Measurements from ENCODE around the gene SNIP1. TPM values are rescaled to one million over a fixed set of nuclear protein-coding genes. Genes with fewer than 3 reads are reported as not detected.
A peak's percentile ranks its signal among the peaks of the same experiment; 100 is the strongest.

The SNIP1 gene
- total RNA-seq, 2 donors from 2014 or later: 51.1 to 58.5 TPM

DNA sequence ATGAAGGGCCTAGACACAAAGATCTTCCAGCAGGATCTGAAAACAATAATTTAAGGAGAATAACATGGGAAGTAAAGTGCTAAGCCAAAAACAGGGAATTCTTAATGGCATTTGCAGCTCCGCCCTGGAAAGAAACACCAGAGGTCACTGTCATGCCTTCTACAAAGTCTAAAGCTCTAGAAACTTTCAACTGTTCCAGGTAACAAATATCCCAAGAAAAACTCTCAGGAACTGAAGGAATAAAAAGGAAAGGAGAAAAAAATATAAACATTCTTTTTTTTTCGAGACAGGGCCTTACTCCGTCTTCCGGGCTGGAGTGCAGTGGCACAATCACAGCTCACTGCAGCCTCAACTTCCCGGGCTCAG lies 66.5 kb downstream of the SNIP1 start:
- H3K27ac Mint-ChIP-seq: peak overlapping the region; percentile 73
- DNase-seq (no peak), ATAC-seq (no peak)
- no peaks in the 10 kb centered on the region for H3K9me3 ChIP-seq (ENCODE audit: control insufficient read depth, low read length, poor library complexity, severe bottlenecking)
- H3K27me3 Mint-ChIP-seq: no peaks in the 10 kb centered on the region
- peaks cover 4% of the 10 kb centered on the region for H3K36me3 Mint-ChIP-seq (ENCODE audit: low read depth)
- H3K4me3 Mint-ChIP-seq: peak overlapping the region; percentile 50
- peaks cover 13% of the 10 kb centered on the region for H3K4me1 Mint-ChIP-seq

DNA sequence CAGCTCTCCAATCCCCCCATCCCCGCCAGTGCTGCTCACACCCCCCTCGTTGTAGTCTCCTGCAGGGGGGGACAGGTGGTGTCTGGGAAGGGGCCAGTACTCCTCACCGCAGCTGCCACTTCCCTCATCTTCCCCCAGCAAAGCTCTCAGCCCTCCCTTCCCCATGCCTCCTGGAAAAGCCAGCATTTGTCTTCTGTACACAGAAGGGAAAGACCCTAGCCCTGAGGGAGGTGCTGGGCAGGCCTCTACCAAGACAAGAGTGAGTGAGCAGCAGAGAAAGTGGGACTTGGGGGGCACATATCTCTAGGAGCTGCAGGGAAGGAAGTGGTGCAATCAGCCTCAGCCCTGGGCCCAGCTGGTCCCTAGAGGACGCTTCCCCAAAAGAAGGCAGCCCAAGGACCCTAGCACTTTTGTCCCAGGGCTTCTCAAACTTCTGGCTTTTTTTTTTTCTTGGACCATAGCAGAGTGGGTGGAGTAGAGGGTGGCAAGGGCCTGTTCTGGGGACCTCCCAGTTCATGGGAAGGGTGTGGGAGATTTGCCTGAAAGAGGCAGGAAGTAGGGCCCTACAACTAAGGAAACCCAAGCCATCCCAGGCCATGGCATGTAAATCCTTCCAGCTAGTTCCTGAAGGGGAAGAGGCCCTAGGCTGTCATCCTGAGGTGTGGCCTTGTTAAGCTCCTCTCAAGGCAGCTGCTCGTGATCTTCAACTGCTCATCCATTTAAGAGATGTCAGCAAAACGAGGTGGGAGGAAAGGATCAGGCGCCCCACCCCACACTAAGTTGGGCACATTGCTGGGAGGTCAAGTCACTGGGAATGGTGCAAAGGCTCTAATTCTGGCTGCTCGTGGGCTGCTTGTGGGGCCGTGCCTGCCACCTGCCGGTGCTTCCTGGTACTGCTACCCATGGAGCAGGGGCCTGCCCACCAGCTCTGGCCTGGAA lies 67.1 kb downstream of the SNIP1 start:
- no peaks in the 10 kb centered on the region for H3K9me3 ChIP-seq (ENCODE audit: control insufficient read depth, low read length, poor library complexity, severe bottlenecking)
- Mint-ChIP-seq H3K27ac (peak overlapping the region; percentile 73), H3K4me3 (peak overlapping the region; percentile 50), H3K4me1 (peaks cover 17% of the 10 kb centered on the region), H3K27me3 (no peaks in the 10 kb centered on the region), H3K36me3 (ENCODE audit: low read depth) (peaks cover 7% of the 10 kb centered on the region)
- peak; percentile 67 to 77 (median 70) for DNase-seq
- ATAC-seq: peak; percentile 70

- H3K36me3 Mint-ChIP-seq (ENCODE audit: low read depth): peaks cover 7% of the 10 kb centered on the region
- H3K4me3 Mint-ChIP-seq: no peak overlapping the region
- no peaks in the 10 kb centered on the region for H3K27me3 Mint-ChIP-seq
- ATAC-seq: no peak
- peak overlapping the region; percentile 73 for H3K27ac Mint-ChIP-seq
- DNase-seq: no peak
- peaks cover 20% of the 10 kb centered on the region for H3K4me1 Mint-ChIP-seq
- no peaks in the 10 kb centered on the region for H3K9me3 ChIP-seq (ENCODE audit: control insufficient read depth, low read length, poor library complexity, severe bottlenecking)
Observed at GRCh38 chr1:37485902-37486679, 68.0 kb downstream of the SNIP1 start.

Other genes with a start within 250 kb of the SNIP1 start
- gene ZC3H12A, start 79.7 kb downstream of the SNIP1 start, total RNA-seq: 100 to 1,000 TPM; 166 to 170 TPM
- gene MEAF6, start 39.5 kb downstream of the SNIP1 start, total RNA-seq: 10 to 100 TPM; 54.7 to 58.0 TPM
- not detected for gene DNALI1, start 2.6 kb upstream of the SNIP1 start, total RNA-seq
- 10 to 100 TPM; 54.9 to 59.9 TPM for gene GNL2, start 41.6 kb upstream of the SNIP1 start, total RNA-seq
- not detected for gene RSPO1, start 80.6 kb upstream of the SNIP1 start, total RNA-seq
- gene CDCA8, start 138.2 kb upstream of the SNIP1 start, total RNA-seq: under 1 TPM; 0.70 TPM
- under 1 TPM; 0.34 to 0.75 TPM for gene EPHA10, start 210.8 kb upstream of the SNIP1 start, total RNA-seq
- under 1 TPM; 0.73 to 0.92 TPM for gene MANEAL, start 239.6 kb upstream of the SNIP1 start, total RNA-seq

Data from T-helper 17 cell (primary cell).